BLaER1 treated with 17β-estradiol and CSF1 and Interleukin-3, amounts not matched to agents 10 nM and 100 nM (cell line): ENCODE measurements around the gene FKBP9.
"Not testable (repeated sequence)": the region's sequence is repeated elsewhere in the genome, so short reads cannot be mapped to it uniquely, and the experiment has no call there.

Experiments
- H3K27ac ChIP-seq, 11 experiments: shearing (Covaris generic); formaldehyde crosslinking; 2 replicates each; pipeline ENCODE4 v1.8.1; 2022
- H3K27me3 ChIP-seq, 11 experiments: shearing (Covaris generic); formaldehyde crosslinking; 2 replicates each; pipeline ENCODE4 v1.8.1; 2022
- H3K36me3 ChIP-seq, 11 experiments: shearing (Covaris generic); formaldehyde crosslinking; 2 replicates each; pipeline ENCODE4 v1.8.1; 2022
- H3K4me1 ChIP-seq, 10 experiments: shearing (Covaris generic); formaldehyde crosslinking; 2 replicates each; pipeline ENCODE4 v1.8.1; 2022
- H3K4me2 ChIP-seq, 11 experiments: shearing (Covaris generic); formaldehyde crosslinking; 2 replicates each; pipeline ENCODE4 v1.8.1; 2022
- H3K4me3 ChIP-seq, 10 experiments: shearing (Covaris generic); formaldehyde crosslinking; 2 replicates each; pipeline ENCODE4 v1.8.1; 2022
- H3K9ac ChIP-seq, 11 experiments: shearing (Covaris generic); formaldehyde crosslinking; 2 replicates each; pipeline ENCODE4 v1.8.1; 2022
- H3K9me3 ChIP-seq, 11 experiments: shearing (Covaris generic); formaldehyde crosslinking; replicated peaks in 1 of 11; 2 replicates each; pipeline ENCODE4 v1.8.1; 2022
- H4K20me1 ChIP-seq, 11 experiments: shearing (Covaris generic); formaldehyde crosslinking; 2 replicates each; pipeline ENCODE4 v1.8.1; 2022
- Cebpa-rat ChIP-seq, 11 experiments: shearing (Covaris generic); IDR thresholded peaks; 2 replicates each; pipeline ENCODE4 v1.8.1; 2022

Gene FKBP9, protein sequence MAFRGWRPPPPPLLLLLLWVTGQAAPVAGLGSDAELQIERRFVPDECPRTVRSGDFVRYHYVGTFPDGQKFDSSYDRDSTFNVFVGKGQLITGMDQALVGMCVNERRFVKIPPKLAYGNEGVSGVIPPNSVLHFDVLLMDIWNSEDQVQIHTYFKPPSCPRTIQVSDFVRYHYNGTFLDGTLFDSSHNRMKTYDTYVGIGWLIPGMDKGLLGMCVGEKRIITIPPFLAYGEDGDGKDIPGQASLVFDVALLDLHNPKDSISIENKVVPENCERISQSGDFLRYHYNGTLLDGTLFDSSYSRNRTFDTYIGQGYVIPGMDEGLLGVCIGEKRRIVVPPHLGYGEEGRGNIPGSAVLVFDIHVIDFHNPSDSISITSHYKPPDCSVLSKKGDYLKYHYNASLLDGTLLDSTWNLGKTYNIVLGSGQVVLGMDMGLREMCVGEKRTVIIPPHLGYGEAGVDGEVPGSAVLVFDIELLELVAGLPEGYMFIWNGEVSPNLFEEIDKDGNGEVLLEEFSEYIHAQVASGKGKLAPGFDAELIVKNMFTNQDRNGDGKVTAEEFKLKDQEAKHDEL

DNA sequence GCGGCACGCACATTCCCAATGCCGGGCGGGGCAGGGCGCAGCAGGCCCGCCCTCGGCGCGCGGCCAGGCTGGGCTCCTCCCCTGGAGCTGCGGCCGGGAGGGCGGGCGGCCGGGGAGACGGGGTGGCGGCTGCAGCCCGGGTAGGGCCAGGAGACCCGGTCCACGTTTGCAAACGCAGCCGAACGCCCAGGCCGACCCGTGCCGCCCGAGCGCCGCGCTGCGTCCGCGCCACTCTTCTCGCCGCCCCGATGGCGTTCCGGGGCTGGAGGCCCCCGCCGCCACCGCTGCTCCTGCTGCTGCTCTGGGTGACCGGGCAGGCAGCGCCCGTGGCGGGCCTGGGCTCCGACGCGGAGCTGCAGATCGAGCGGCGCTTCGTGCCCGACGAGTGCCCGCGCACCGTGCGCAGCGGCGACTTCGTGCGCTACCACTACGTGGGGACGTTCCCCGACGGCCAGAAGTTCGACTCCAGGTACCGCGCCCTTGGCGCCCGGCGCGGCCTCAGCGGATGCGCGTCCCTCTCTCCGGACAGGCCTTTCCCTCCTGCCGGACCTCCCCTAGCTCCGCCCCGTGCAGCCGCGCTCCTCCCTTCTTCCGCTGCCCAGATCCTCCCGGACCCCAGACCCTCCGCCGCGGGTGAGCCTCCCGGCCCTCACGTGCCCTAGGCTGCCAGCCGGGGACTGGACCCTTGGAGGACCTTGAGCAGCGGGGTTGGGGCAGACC lies at the start of gene FKBP9:
TSS of gene FKBP9 (plus strand) at position 115 of the 720 bp plus-strand sequence. CDS start at position 249, 134 bp downstream.
- Histone ChIP-seq H3K4me1 (no peaks in the 10 kb centered on the region), H3K9me3 (peaks cover 14 to 33% (median 26%) of the 10 kb centered on the region in 11 experiments), H3K4me3 (no peak within 1 kb of the TSS), H3K27ac (no peak within 1 kb of the TSS), H3K36me3 (no peaks in the 10 kb centered on the region), H3K4me2 (no peak within 1 kb of the TSS), H3K9ac (no peak within 1 kb of the TSS), H3K27me3 (no peaks in the 10 kb centered on the region), H4K20me1 (no peaks in the 10 kb centered on the region)
- no peak for TF ChIP-seq Cebpa-rat (IDR thresholded peaks at IDR 0.05)

- H3K9ac ChIP-seq, result no peak overlapping the region
- no peaks in the 10 kb centered on the region for H3K9me3 ChIP-seq
- H3K27ac ChIP-seq, result no peak overlapping the region
- no peaks in the 10 kb centered on the region for H4K20me1 ChIP-seq
- TF ChIP-seq Cebpa-rat (IDR thresholded peaks at IDR 0.05), result no peak
- H3K36me3 ChIP-seq, result peaks cover 0 to 18% (median 8%) of the 10 kb centered on the region in 11 experiments; a peak in 11 of 22 replicates
- no peak overlapping the region for H3K4me2 ChIP-seq
- H3K4me1 ChIP-seq, result no peaks in the 10 kb centered on the region
- H3K4me3 ChIP-seq, result no peak overlapping the region
- H3K27me3 ChIP-seq, result no peaks in the 10 kb centered on the region
These were observed 47.0 kb upstream of the FKBP9 start for GRCh38 chr7:32910195-32910594.

DNA sequence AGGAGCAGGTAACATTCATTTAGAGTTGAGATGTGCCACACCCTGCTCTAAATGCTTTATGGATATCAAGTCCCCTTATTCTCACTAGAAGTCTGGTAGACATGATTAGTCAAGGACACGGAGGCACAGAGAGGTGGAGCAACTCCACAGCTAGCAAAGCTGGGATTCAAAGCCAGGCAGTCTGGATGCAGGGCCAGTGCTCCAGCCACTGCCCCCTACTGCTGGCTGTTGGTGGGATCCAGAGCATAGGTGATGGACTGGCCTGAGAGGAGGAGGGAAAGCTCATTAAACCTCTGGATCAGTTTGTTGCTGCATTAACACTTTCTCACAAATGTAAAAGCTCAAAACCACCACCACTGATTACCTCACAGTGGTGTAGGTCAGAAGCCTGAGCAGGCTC lies 43.1 kb upstream of the FKBP9 start:
- H3K36me3 ChIP-seq, result peaks cover 9 to 56% (median 29%) of the 10 kb centered on the region in 11 experiments; a peak in 20 of 22 replicates
- H3K4me3 ChIP-seq, result no peak overlapping the region
- no peaks in the 10 kb centered on the region for H3K27me3 ChIP-seq
- H4K20me1 ChIP-seq, result no peaks in the 10 kb centered on the region
- no peaks in the 10 kb centered on the region for H3K4me1 ChIP-seq
- H3K27ac ChIP-seq, result no peak overlapping the region
- no peak overlapping the region for H3K4me2 ChIP-seq
- H3K9me3 ChIP-seq, result no peaks in the 10 kb centered on the region
- H3K9ac ChIP-seq, result no peak overlapping the region
- TF ChIP-seq Cebpa-rat (IDR thresholded peaks at IDR 0.05), result no peak

GRCh38 chr7:32915041-32915536 lies 42.2 kb upstream of the FKBP9 start:
- no peak overlapping the region for H3K4me2 ChIP-seq
- no peak for TF ChIP-seq Cebpa-rat (IDR thresholded peaks at IDR 0.05)
- no peak overlapping the region for H3K9ac ChIP-seq
- peaks cover 9 to 65% (median 29%) of the 10 kb centered on the region in 11 experiments; a peak in 21 of 22 replicates for H3K36me3 ChIP-seq
- H3K4me3 ChIP-seq, result no peak overlapping the region
- H4K20me1 ChIP-seq, result no peaks in the 10 kb centered on the region
- H3K9me3 ChIP-seq, result no peaks in the 10 kb centered on the region
- H3K4me1 ChIP-seq, result no peaks in the 10 kb centered on the region
- no peaks in the 10 kb centered on the region for H3K27me3 ChIP-seq
- H3K27ac ChIP-seq, result no peak overlapping the region

DNA sequence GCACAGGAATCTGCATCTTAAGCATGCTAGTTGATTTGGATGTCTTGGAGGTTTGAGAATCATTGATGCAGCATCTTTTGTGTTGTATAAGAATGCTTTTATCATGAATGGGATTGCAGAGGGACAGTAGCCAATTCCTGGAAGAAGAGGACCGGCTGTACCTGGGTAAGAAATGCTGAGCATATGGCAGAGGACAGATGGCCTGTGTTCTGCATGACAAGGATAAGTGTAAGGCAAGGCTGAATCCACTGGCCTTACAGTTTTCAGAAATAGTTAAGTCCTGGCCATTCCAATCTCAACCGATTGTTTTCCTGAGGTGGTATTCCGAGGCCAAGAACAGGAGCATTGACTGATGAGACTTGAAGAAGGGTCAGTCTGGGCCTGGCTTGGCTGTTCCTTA lies 41.2 kb upstream of the FKBP9 start:
- H3K27me3 ChIP-seq, result no peaks in the 10 kb centered on the region
- no peaks in the 10 kb centered on the region for H4K20me1 ChIP-seq
- TF ChIP-seq Cebpa-rat (IDR thresholded peaks at IDR 0.05), result no peak
- no peak overlapping the region for H3K27ac ChIP-seq
- no peaks in the 10 kb centered on the region for H3K4me1 ChIP-seq
- H3K4me2 ChIP-seq, result no peak overlapping the region
- no peak overlapping the region for H3K4me3 ChIP-seq
- H3K9me3 ChIP-seq, result no peaks in the 10 kb centered on the region
- H3K9ac ChIP-seq, result no peak overlapping the region
- H3K36me3 ChIP-seq, result peaks cover 9 to 74% (median 34%) of the 10 kb centered on the region in 11 experiments; a peak in 21 of 22 replicates

- not testable (repeated sequence) for H3K27ac ChIP-seq, H3K4me2 ChIP-seq, H3K4me3 ChIP-seq, H3K9me3 ChIP-seq, H3K27me3 ChIP-seq, H4K20me1 ChIP-seq, H3K4me1 ChIP-seq, H3K9ac ChIP-seq
- peaks cover 9 to 79% (median 34%) of the 10 kb centered on the region in 11 experiments; a peak in 21 of 22 replicates for H3K36me3 ChIP-seq
These were observed 40.2 kb upstream of the FKBP9 start for GRCh38 chr7:32916994-32917393.

- peak overlapping the region; percentile 22 to 62 (median 41); a peak in 19 of 22 replicates for H3K4me2 ChIP-seq
- H3K4me3 ChIP-seq, result no peak overlapping the region
- H3K36me3 ChIP-seq, result peaks cover 0 to 87% (median 21%) of the 10 kb centered on the region in 11 experiments; a peak in 18 of 22 replicates
- no peaks in the 10 kb centered on the region for H3K27me3 ChIP-seq
- H3K4me1 ChIP-seq, result peaks cover 0 to 19% (median 12%) of the 10 kb centered on the region in 10 experiments; a peak in 17 of 20 replicates
- 0 out of 22 replicates have a peak, but pooled peaks of 1 of the 11 experiments have one; percentile 18 for TF ChIP-seq Cebpa-rat (IDR thresholded peaks at IDR 0.05)
- H3K27ac ChIP-seq, result no peak overlapping the region; a peak in 1 of 22 replicates
- no peak overlapping the region for H3K9ac ChIP-seq
- H4K20me1 ChIP-seq, result no peaks in the 10 kb centered on the region
- H3K9me3 ChIP-seq, result peaks cover 0 to 6% (median 0%) of the 10 kb centered on the region in 11 experiments; a peak in 3 of 22 replicates
These were observed 35.3 kb upstream of the FKBP9 start for GRCh38 chr7:32921896-32922295.

- no peak for TF ChIP-seq Cebpa-rat (IDR thresholded peaks at IDR 0.05)
- H4K20me1 ChIP-seq, result peaks cover 0 to 14% (median 0%) of the 10 kb centered on the region in 11 experiments; a peak in 3 of 22 replicates
- 0 out of 22 replicates have a peak overlapping the region, but pooled peaks of 1 of the 11 experiments have one; percentile 40 for H3K4me2 ChIP-seq
- H3K27me3 ChIP-seq, result no peaks in the 10 kb centered on the region
- peaks cover 5 to 99% (median 20%) of the 10 kb centered on the region in 11 experiments; a peak in 18 of 22 replicates for H3K36me3 ChIP-seq
- no peak overlapping the region for H3K4me3 ChIP-seq
- H3K4me1 ChIP-seq, result peaks cover 0 to 15% (median 0%) of the 10 kb centered on the region in 10 experiments; a peak in 3 of 20 replicates
- no peak overlapping the region for H3K27ac ChIP-seq
- no peak overlapping the region for H3K9ac ChIP-seq
- peaks cover 0 to 5% (median 0%) of the 10 kb centered on the region in 11 experiments; a peak in 1 of 22 replicates for H3K9me3 ChIP-seq
These were observed 28.4 kb upstream of the FKBP9 start for GRCh38 chr7:32928785-32929298.
